Measurements from ENCODE around the gene GJD3. TPM values are rescaled to one million over a fixed set of nuclear protein-coding genes. Genes with fewer than 3 reads are reported as not detected.

The GJD3 gene
- total and polyA plus RNA-seq, 2 experiments from 2014 or later = 0.48 to 4.6 TPM

DNA sequence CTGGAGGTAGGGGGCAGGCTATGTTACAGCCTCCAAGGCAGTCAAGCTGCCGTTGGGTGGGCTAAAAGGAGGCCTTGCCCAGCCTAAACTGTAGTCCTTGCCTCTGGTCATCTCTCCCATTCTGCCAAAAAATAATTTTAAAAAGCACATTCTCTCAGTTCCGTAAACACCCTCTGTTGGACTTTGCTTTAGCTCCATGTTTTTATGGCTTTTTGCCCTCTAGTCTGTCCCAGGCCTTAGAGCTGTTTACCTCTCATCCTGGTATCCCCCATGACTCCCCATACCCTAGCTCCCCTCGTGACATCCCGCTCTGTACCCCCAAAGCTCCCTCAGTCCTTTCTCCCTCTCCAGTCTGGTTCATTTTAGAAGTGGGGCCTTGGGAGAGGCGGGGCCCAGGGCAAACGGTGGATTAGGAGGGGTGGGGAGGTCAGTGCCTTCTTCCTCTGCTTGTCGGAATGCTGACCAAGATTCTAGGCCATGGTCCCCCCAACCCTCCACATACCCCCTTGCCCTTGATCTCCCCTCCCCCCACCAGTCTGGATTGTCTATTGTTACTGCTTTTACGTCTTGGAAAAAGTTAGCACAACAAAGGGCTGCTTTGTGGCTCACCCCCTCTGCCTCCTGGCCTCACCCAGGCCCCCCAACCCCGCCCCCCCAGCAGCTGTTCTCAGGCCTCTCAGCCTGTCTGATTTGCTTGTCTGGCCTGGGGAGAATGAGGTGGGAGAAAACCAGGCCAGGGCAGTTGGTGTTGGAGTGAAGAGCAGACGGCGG is 18.4 kb downstream of the GJD3 start:
- Histone ChIP-seq H3K27me3 (no peaks in the 10 kb centered on the region), H3K36me3 (peaks cover 3% of the 10 kb centered on the region), H3K4me3 (peak overlapping the region; percentile 38), H3K27ac (peak overlapping the region; percentile 96), H3K9me3 (ENCODE audit: low read depth) (no peaks in the 10 kb centered on the region), H3K4me1 (ENCODE audit: low read depth) (peaks cover 68% of the 10 kb centered on the region)
- DNase-seq (ENCODE audit: low read depth in 1 of 2, low spot score in 1 of 2) = no peak
- TF ChIP-seq, protein P1, sequence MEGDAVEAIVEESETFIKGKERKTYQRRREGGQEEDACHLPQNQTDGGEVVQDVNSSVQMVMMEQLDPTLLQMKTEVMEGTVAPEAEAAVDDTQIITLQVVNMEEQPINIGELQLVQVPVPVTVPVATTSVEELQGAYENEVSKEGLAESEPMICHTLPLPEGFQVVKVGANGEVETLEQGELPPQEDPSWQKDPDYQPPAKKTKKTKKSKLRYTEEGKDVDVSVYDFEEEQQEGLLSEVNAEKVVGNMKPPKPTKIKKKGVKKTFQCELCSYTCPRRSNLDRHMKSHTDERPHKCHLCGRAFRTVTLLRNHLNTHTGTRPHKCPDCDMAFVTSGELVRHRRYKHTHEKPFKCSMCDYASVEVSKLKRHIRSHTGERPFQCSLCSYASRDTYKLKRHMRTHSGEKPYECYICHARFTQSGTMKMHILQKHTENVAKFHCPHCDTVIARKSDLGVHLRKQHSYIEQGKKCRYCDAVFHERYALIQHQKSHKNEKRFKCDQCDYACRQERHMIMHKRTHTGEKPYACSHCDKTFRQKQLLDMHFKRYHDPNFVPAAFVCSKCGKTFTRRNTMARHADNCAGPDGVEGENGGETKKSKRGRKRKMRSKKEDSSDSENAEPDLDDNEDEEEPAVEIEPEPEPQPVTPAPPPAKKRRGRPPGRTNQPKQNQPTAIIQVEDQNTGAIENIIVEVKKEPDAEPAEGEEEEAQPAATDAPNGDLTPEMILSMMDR (IDR thresholded peaks at IDR 0.05; ENCODE audit: low read depth, low read length) = no peak

DNA sequence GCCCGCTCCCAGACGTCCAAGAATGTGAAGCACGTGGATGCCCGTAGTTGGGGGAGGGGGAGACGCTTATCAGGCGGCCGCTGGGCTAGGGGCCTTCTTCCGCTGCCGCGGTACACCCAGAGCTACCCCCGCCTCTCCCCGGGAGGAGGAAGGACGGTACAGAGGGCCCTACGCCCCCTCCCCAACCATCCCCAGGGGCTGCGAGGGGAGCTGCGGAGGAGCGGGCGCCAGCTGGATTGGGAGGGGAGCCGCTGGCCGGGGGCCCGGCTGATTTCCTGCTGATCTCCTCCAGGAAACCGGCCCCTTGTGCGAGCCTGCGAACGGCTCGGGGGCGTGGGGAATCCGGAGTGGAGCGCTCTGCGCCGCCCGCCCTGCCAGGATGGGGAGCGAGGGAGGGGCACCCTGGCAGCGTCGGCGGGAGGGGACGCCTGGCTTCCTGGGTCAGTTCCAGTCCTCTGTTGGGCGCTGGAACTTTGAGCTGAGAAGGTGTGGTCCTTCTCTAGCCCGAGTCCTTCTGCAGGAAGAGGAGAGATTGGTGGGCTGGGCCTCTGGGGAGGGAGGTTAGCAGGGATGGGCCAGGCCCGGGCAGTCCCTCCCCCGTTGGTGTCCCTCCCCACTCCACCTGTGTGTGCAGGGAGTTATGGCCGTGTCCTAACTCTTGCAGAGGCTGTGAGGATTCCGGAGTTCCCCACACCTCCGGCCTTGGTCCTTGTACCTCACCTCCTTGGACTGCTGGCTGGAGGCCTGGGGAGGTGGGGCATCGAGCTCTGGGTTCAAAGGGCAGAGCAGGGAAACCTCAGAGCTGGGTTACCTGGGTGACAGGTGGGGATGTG is 19.2 kb downstream of the GJD3 start:
- Histone ChIP-seq H3K9me3 (ENCODE audit: low read depth) (no peaks in the 10 kb centered on the region), H3K4me1 (ENCODE audit: low read depth) (peaks cover 65% of the 10 kb centered on the region), H3K36me3 (peaks cover 3% of the 10 kb centered on the region), H3K27ac (peak overlapping the region; percentile 96), H3K27me3 (no peaks in the 10 kb centered on the region), H3K4me3 (peak overlapping the region; percentile 38)
- DNase-seq (ENCODE audit: low read depth in 1 of 2, low spot score in 1 of 2) = peak; percentile 81 to 87
- TF ChIP-seq, protein P1 (IDR thresholded peaks at IDR 0.05; ENCODE audit: low read depth, low read length) = no peak

DNA sequence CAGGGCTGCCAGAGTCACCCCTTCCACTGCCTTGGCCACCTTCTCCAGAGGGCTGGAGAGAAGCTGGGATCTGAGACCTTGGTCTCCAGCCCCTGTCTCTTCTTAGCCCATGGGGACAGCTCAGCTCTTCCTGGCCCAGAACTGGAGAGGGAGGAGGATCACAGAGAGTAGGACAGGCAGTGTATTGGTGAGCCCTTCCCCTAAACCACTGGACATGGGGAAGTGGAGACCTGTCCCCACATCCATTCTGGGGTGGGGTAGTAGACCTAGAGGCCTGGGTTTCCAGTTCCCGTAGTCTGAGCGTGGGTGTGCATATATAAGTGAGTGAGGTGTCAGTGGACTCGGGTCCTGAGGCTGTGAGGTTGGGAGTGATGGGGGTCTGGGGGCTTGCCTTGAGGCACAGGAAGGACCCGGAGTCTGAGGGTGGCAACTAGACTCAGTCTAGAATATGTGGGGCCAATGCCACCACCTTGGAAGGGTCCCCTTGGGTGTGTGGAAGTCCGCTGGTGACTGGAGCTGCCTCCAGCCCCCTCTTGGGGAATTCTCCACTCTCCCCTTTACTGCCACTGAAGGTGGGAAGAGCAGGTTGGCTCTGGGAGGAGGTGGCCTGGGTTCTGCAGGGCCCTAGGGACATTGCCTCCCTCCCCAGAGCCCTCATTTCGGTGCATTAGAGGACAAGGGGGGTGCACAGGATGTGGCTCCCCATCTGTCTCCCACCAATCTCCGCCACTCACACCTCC is 19.9 kb downstream of the GJD3 start:
- Histone ChIP-seq H3K9me3 (ENCODE audit: low read depth) (no peaks in the 10 kb centered on the region), H3K4me3 (peak overlapping the region; percentile 38), H3K36me3 (peaks cover 3% of the 10 kb centered on the region), H3K27me3 (no peaks in the 10 kb centered on the region), H3K4me1 (ENCODE audit: low read depth) (peaks cover 62% of the 10 kb centered on the region), H3K27ac (peak overlapping the region; percentile 96)
- TF ChIP-seq, protein P1 (IDR thresholded peaks at IDR 0.05; ENCODE audit: low read depth, low read length) = no peak
- DNase-seq (ENCODE audit: low read depth in 1 of 2, low spot score in 1 of 2) = no peak

DNA sequence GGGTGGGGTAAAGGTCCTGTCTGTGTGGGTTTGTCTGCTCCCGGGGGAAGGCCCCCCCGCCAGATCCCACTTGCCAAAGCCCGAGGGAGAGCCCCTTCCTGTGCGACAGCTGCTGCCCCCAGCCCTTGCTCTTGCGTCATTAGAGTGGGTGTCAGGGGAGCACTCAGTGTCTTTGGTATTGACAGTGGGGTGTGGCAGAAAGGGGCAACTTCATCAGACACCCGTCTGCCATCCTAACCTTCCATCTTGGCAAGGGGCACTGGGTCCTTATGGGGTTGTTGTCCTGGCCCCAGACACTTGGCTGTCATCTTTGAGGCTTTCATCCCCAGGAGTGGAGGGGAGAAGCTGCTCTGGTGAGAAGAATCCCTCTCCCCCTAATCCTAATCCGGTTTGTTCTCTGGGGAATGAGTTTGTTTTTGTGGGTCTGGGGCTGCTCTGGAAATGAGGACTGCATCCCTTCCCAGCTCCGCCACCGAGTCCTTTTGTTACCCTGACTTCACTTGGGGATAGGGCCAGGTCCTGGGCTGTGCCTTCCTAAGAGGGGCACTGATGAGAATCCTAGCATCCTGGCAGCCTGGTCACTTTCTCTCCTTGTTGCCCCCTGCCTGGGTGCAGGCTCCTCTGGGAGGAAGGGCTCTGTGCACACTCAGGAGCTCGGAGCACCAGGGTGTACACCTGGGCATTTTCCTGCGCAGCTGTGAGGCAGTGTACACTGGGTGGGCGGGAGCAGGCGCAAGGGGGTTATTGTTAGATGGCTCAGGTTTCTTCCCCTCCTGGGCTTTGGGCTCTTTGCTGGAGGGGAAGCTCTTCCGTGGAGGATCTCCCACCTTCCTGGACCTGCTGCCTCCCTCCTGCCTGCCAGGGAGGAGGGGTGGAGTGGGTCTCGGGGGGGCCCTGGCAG is 21.1 kb downstream of the GJD3 start:
- Histone ChIP-seq H3K4me1 (ENCODE audit: low read depth) (peaks cover 62% of the 10 kb centered on the region), H3K4me3 (peak overlapping the region; percentile 60), H3K36me3 (peaks cover 2% of the 10 kb centered on the region), H3K27me3 (no peaks in the 10 kb centered on the region), H3K9me3 (ENCODE audit: low read depth) (no peaks in the 10 kb centered on the region), H3K27ac (peak overlapping the region; percentile 96)
- DNase-seq (ENCODE audit: low read depth in 1 of 2, low spot score in 1 of 2) = no peak
- TF ChIP-seq, protein P1 (IDR thresholded peaks at IDR 0.05; ENCODE audit: low read depth, low read length) = no peak
